ENCODE measurements around the gene BCL2L12. TPM values are rescaled to one million over a fixed set of nuclear protein-coding genes. Genes with fewer than 3 reads are reported as not detected.
A peak's percentile ranks its signal among the peaks of the same experiment; 100 is the strongest.

Gene BCL2L12
- total RNA-seq, 2 experiments from 2014 or later: 63.4 to 64.6 TPM

GRCh38 chr19:49663224-49663623 lies 2.5 kb upstream of the BCL2L12 start:
- no peak for DNase-seq
- intact Hi-C loops (cut with micrococcal nuclease): no loop called here
- Mint-ChIP-seq H3K27me3 (no peaks in the 10 kb centered on the region), H3K27ac (peak overlapping the region; percentile 91), H3K9me3 (no peaks in the 10 kb centered on the region), H3K4me3 (peak overlapping the region; percentile 94), H3K4me1 (ENCODE audit: low read depth) (peaks cover 28% of the 10 kb centered on the region), H3K36me3 (ENCODE audit: low read depth) (peaks cover 28% of the 10 kb centered on the region)
- no peak for TF ChIP-seq CTCF (IDR thresholded peaks at IDR 0.05)
- POLR2A ChIA-PET: interaction anchor here (6.7 kb wide), 1 partner anchor 14 kb away, joined by 47 read pairs; the partner anchor contains the start of gene PRMT1
- no peak for ATAC-seq
- CTCF ChIA-PET: interaction anchor here (1.0 to 6.2 kb wide), 4 partner anchors 9 to 54 kb away, joined by 3 to 33 read pairs (median 4); no protein-coding TSS in a partner anchor

GRCh38 chr19:49664171-49665035 lies 1.3 kb upstream of the BCL2L12 start:
- peak; percentile 69 for ATAC-seq
- ChIA-PET POLR2A (interaction anchor here (0.6 to 6.7 kb wide), 10 partner anchors 8 to 212 kb away, joined by 3 to 47 read pairs (median 4); partner anchors contain the start of genes FUZ, PRMT1, RRAS and SCAF1), CTCF (interaction anchor here (1.0 to 6.2 kb wide), 7 partner anchors 8 to 165 kb away, joined by 3 to 33 read pairs (median 4); no protein-coding TSS in a partner anchor)
- Mint-ChIP-seq H3K9me3 (no peaks in the 10 kb centered on the region), H3K27ac (peak overlapping the region; percentile 91), H3K4me1 (ENCODE audit: low read depth) (peaks cover 29% of the 10 kb centered on the region), H3K27me3 (no peaks in the 10 kb centered on the region), H3K36me3 (ENCODE audit: low read depth) (peaks cover 25% of the 10 kb centered on the region), H3K4me3 (peak overlapping the region; percentile 94)
- DNase-seq: peak; percentile 95
- intact Hi-C loops (cut with micrococcal nuclease): loop anchor here (2.0 kb wide), 1 partner anchor 24 kb away; the partner anchor contains the start of gene RRAS
- no peak for TF ChIP-seq CTCF (IDR thresholded peaks at IDR 0.05)

GRCh38 chr19:49665036-49665350 lies 740 bp upstream of the BCL2L12 start:
- Mint-ChIP-seq H3K4me3 (peak overlapping the region; percentile 94), H3K27ac (peak overlapping the region; percentile 91), H3K4me1 (ENCODE audit: low read depth) (peaks cover 31% of the 10 kb centered on the region), H3K36me3 (ENCODE audit: low read depth) (peaks cover 27% of the 10 kb centered on the region), H3K27me3 (no peaks in the 10 kb centered on the region), H3K9me3 (no peaks in the 10 kb centered on the region)
- POLR2A ChIA-PET: interaction anchor here (1.0 to 6.7 kb wide), 7 partner anchors 9 to 212 kb away, joined by 3 to 47 read pairs (median 6); partner anchors contain the start of genes FUZ, PRMT1, RRAS and SCAF1
- intact Hi-C loops (cut with micrococcal nuclease): loop anchor here (2.0 kb wide), 1 partner anchor 24 kb away; the partner anchor contains the start of gene RRAS
- DNase-seq: no peak
- CTCF ChIA-PET: interaction anchor here (1.0 to 6.2 kb wide), 4 partner anchors 8 to 165 kb away, joined by 3 to 33 read pairs (median 10); no protein-coding TSS in a partner anchor
- TF ChIP-seq CTCF (IDR thresholded peaks at IDR 0.05): no peak
- ATAC-seq: no peak

GRCh38 chr19:49666120-49666444 lies 349 bp downstream of the BCL2L12 start:
- peak overlapping the region; percentile 91 for H3K27ac Mint-ChIP-seq
- no peaks in the 10 kb centered on the region for H3K9me3 Mint-ChIP-seq
- H3K4me3 Mint-ChIP-seq: peak overlapping the region; percentile 94
- H3K36me3 Mint-ChIP-seq (ENCODE audit: low read depth): peaks cover 21% of the 10 kb centered on the region
- no peak for DNase-seq
- intact Hi-C loops (cut with micrococcal nuclease): no loop called here
- H3K4me1 Mint-ChIP-seq (ENCODE audit: low read depth): peaks cover 28% of the 10 kb centered on the region
- CTCF ChIA-PET: interaction anchor here (1.4 to 1.7 kb wide), 2 partner anchors 10 to 12 kb away, joined by 6 to 13 read pairs; no protein-coding TSS in a partner anchor
- no peak for ATAC-seq
- no peaks in the 10 kb centered on the region for H3K27me3 Mint-ChIP-seq
- POLR2A ChIA-PET: interaction anchor here (1.0 to 6.7 kb wide), 2 partner anchors 11 to 27 kb away, joined by 3 to 47 read pairs; partner anchors contain the start of gene PRMT1
- TF ChIP-seq CTCF (IDR thresholded peaks at IDR 0.05): no peak
